Neutrophil (primary cell): ENCODE data around the gene RIN3.

ENCODE experiments used
- H3K27ac ChIP-seq: fragments of 200-600 bp; sonication (generic); 2 replicates; pipeline ENCODE4 v1.5.1; 2016; ENCODE audit warnings: mild to moderate bottlenecking, moderate library complexity
- H3K27me3 ChIP-seq: fragments of 200-600 bp; sonication (generic); 2 replicates; pipeline ENCODE4 v1.6.0; 2016; ENCODE audit warnings: mild to moderate bottlenecking
- H3K36me3 ChIP-seq: fragments of 200-600 bp; sonication (generic); 2 replicates; pipeline ENCODE4 v1.5.1; 2017
- H3K4me1 ChIP-seq, 2 experiments: fragments of 200-600 bp in 1 of 2; sonication (generic) in 1 of 2; 1 replicate in 1 of 2; 2 replicates in 1 of 2; pipeline versions ENCODE4 v1.5.1 to v1.6.1; 2013 to 2016; ENCODE audit warnings: low read depth in 1 of 2, low read length in 1 of 2, mild to moderate bottlenecking in 1 of 2, moderate library complexity in 1 of 2; ENCODE audit not compliant: control insufficient read depth in 1 of 2, insufficient read depth in 1 of 2
- H3K4me3 ChIP-seq, 2 experiments: fragments of 200-600 bp in 1 of 2; sonication (generic) in 1 of 2; 1 replicate in 1 of 2; 2 replicates in 1 of 2; pipeline ENCODE4 v1.5.1; 2013 to 2016; ENCODE audit warnings: low read depth in 1 of 2, low read length in 1 of 2, mild to moderate bottlenecking in 1 of 2, moderate library complexity in 1 of 2
- H3K9me3 ChIP-seq: fragments of 200-600 bp; sonication (generic); 2 replicates; pipeline ENCODE4 v1.5.1; 2016
- CTCF ChIP-seq: fragments of 200-600 bp; sonication (generic); IDR thresholded peaks from 2 replicates; pipeline ENCODE4 v1.5.1; 2016; ENCODE audit warnings: antibody characterized with exemption

The RIN3 gene

GRCh38 chr14:92644171-92644969, 130.8 kb downstream of the RIN3 start:
- Histone ChIP-seq H3K4me3 (no peak overlapping the region), H3K36me3 (peaks cover 48% of the 10 kb centered on the region), H3K27ac (peak overlapping the region; percentile 100), H3K4me1 (peaks cover 51 to 58% of the 10 kb centered on the region in 2 experiments), H3K9me3 (no peaks in the 10 kb centered on the region), H3K27me3 (no peaks in the 10 kb centered on the region)
- no peak for TF ChIP-seq CTCF

GRCh38 chr14:92644970-92645515, 131.5 kb downstream of the RIN3 start:
- Histone ChIP-seq H3K27ac (peak overlapping the region; percentile 100), H3K9me3 (no peaks in the 10 kb centered on the region), H3K4me1 (peaks cover 58 to 63% of the 10 kb centered on the region in 2 experiments), H3K36me3 (peaks cover 45% of the 10 kb centered on the region), H3K27me3 (no peaks in the 10 kb centered on the region), H3K4me3 (no peak overlapping the region)
- no peak for TF ChIP-seq CTCF

- peaks cover 67 to 72% of the 10 kb centered on the region in 2 experiments for H3K4me1 ChIP-seq
Measured at GRCh38 chr14:92645841-92646478, 132.4 kb downstream of the RIN3 start.

GRCh38 chr14:92646952-92647796, 133.6 kb downstream of the RIN3 start:
- Histone ChIP-seq H3K27me3 (no peaks in the 10 kb centered on the region), H3K36me3 (peaks cover 29% of the 10 kb centered on the region), H3K9me3 (no peaks in the 10 kb centered on the region), H3K27ac (peak overlapping the region; percentile 100), H3K4me3 (peak overlapping the region; percentile 26 to 93), H3K4me1 (peaks cover 70 to 80% of the 10 kb centered on the region in 2 experiments)
- TF ChIP-seq CTCF: no peak

More at GRCh38 chr14:92645841-92646478, 132.4 kb downstream of the RIN3 start:
- Histone ChIP-seq H3K4me3 (peak overlapping the region; percentile 31 to 36), H3K9me3 (no peaks in the 10 kb centered on the region), H3K27ac (peak overlapping the region; percentile 100), H3K36me3 (peaks cover 41% of the 10 kb centered on the region), H3K27me3 (no peaks in the 10 kb centered on the region)
- TF ChIP-seq CTCF: no peak

DNA sequence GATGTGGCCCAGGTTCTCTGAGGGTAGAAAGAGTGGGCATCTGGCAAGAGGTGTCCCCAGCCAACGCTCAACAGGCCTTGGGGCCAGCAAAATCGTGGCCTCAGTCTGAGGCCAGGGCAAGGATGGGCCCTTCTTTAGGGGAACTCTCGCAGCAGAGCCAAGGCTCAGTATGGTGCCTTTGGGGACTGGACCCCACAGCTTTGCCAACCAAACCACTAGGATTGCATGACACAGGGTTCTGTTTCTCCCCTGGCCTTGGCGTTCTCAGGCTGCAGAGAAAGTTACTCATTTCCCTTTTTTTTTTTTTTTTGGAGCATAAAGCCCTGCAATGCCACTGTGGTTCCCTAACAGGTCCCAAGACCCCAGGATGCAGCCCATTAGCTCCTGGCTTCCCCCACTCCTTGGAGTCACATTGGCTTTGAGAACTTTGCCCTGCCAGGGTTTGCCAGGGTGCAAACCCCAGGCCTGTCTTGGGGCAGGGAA, 134.3 kb downstream of the RIN3 start:
- Histone ChIP-seq H3K27me3 (no peaks in the 10 kb centered on the region), H3K9me3 (no peaks in the 10 kb centered on the region), H3K4me3 (peak overlapping the region; percentile 26 to 93), H3K27ac (peak overlapping the region; percentile 100), H3K4me1 (peaks cover 75 to 80% of the 10 kb centered on the region in 2 experiments), H3K36me3 (peaks cover 22% of the 10 kb centered on the region)
- TF ChIP-seq CTCF: no peak
